Heart right ventricle (tissue), 16 donors: Measurements from ENCODE around the gene BNC2. TPM values are rescaled to one million over a fixed set of nuclear protein-coding genes. Genes with fewer than 3 reads are reported as not detected.
A peak's percentile ranks its signal among the peaks of the same experiment; 100 is the strongest.

Experiments
- ATAC-seq, 8 donors: fragments of 200-7000 bp; cut with Tn5 transposase; one replicate each; pipeline ENCODE4 v1.9.1; 2020; ENCODE audit warnings: mild to moderate bottlenecking in 8 of 8, moderate library complexity in 8 of 8, moderate number of reproducible peaks in 1 of 8
- DNase-seq, 2 donors: peaks; one replicate each; pipeline ENCODE4 v3.0.0-alpha.2; 2020
- H3K27ac ChIP-seq, 10 donors: fragments of 200-600 bp; sonication (generic) in 2 of 10; one replicate each; pipeline versions ENCODE4 v1.5.0 to v1.8.0; 2020 to 2022; ENCODE audit warnings: mild to moderate bottlenecking in 3 of 10
- H3K27me3 ChIP-seq, 7 donors: fragments of 200-600 bp; one replicate each; pipeline ENCODE4 v1.8.0; 2021 to 2022; ENCODE audit warnings: mild to moderate bottlenecking in 2 of 7
- H3K36me3 ChIP-seq, 9 donors: fragments of 200-600 bp; sonication (generic) in 1 of 9; one replicate each; pipeline versions ENCODE4 v1.5.0 to v1.8.0; 2020 to 2022; ENCODE audit warnings: mild to moderate bottlenecking in 2 of 9
- H3K4me1 ChIP-seq, 9 donors: fragments of 200-600 bp; sonication (generic) in 1 of 9; one replicate each; pipeline versions ENCODE4 v1.5.0 to v1.8.0; 2020 to 2022; ENCODE audit warnings: mild to moderate bottlenecking in 4 of 9
- H3K4me3 ChIP-seq, 10 donors: fragments of 200-600 bp; sonication (generic) in 2 of 10; one replicate each; pipeline versions ENCODE4 v1.5.0 to v1.8.0; 2020 to 2022; ENCODE audit warnings: mild to moderate bottlenecking in 7 of 10, moderate library complexity in 2 of 10
- H3K9me3 ChIP-seq, 11 donors: fragments of 200-600 bp in 10 of 11; sonication (generic) in 2 of 11; one replicate each; pipeline versions ENCODE4 v1.5.0 to v1.8.0; 2013 to 2022; ENCODE audit warnings: mild to moderate bottlenecking in 2 of 11, control low read depth in 1 of 11, moderate library complexity in 1 of 11
- WGBS, 2 donors: extraction: QIAGEN DNeasy Blood & Tissue Kit; methylation state at CpG; one replicate each; pipeline ENCODE4 v1.1.7; 2013; ENCODE audit warnings: inconsistent platforms in 1 of 2; 5-methylcytosine and 5-hydroxymethylcytosine counted together
- intact Hi-C, 10 donors: fragments of 100-400 bp; cut with DNase I; formaldehyde crosslinking; loops; one replicate each; pipeline versions ENCODE4 v1.11.1 to v1.14.2; 2022
- polyA plus RNA-seq, 2 donors: library from polyadenylated mRNA; stranded (reverse); fragments of 200-250 nt; gene quantifications; one replicate each; pipeline ENCODE4 v1.2.3, GENCODE V29; 2013
- total RNA-seq, 10 donors: library from RNA; stranded (reverse); fragmentation: NEBNext Ultra II Directional in 3 of 10; extraction: Animal tissue kit (Norgen Biotek cat#: 25700) in 3 of 10; gene quantifications; one replicate each; pipeline versions ENCODE4 v1.2.1 to v1.2.4, GENCODE V29; 2021 to 2023
- TF ChIP-seq, protein P1 (sequence below), 9 donors: fragments of 200-600 bp; sonication (generic) in 2 of 9; IDR thresholded peaks; one replicate each; pipeline versions ENCODE4 v1.5.0 to v1.8.0; 2021 to 2022; ENCODE audit warnings: antibody characterized with exemption in 9 of 9, mild to moderate bottlenecking in 5 of 9, moderate library complexity in 1 of 9
- donor health status: Arrhythmogenic right ventricular cardiomyopathy.
- donor health status: ischemic (EF 13 %, LVEDD 7.1; RV severe dilation, severe dysfunction).
- donor health status: healthy with polysubstance abuse.
- donor health status: DM: no; HTN: yes; CAD: no.
- donor health status: DM: no; HTN: no; CAD: no.
- donor health status: ischemic (EF 25% LVEDD 6.9; RV normal size, moderate dysfunction).
- donor health status: ischemic (EF 25% LVEDD 5.7; RV mildly dilated, moderate dysfunction).
- donor health status: healthy.
- donor health status: DM: yes; HTN: yes; CAD: no.
- donor health status: Ischemic cardiomyopathy.
- donor health status: ischemic (EF 35%, LVEDD 5.7; RV mildly dilated, moderate dysfunction).
- donor health status: nonischemic (EF 11% LVEDD 7.7; RV severe dilation, severe dysfunction).
- donor health status: DM: yes; HTN: yes; CAD: no.
- donor health status: PGD.
- donor health status: ischemic (EF 29% LVEDD 5.4; RV normal size, mild dysfunction).
- donor health status: nonischemic (EF 23%, LVEDD 6.1; RV moderate dilation, normal function).

Gene BNC2
- total and polyA plus RNA-seq, 12 donors, result 0.49 to 7.3 (median 3.2) TPM

DNA sequence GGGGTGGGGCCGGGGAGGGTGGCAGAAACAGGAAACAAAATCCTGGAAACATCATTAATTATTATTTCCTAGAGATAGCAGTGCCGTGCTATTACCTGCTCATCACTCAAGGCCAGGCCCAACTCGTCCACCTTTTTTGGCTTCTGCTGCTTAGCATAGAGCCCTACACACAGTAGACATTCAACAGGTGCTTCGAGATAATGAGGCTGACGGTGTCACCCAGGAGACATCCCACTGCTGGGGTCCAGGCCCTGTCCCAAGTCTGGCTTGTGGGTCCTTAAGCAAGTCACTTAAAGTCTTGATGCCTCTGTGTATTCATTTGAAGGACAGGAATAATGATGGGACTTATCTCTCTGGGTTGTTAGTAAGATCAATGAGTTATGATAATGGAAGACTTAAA is 506.6 kb downstream of the BNC2 start:
- no peaks in the 10 kb centered on the region for H3K9me3 ChIP-seq
- no peak overlapping the region for H3K4me3 ChIP-seq
- H3K27me3 ChIP-seq, result peaks cover 0 to 5% (median 0%) of the 10 kb centered on the region in 7 donors
- intact Hi-C loops, result loop anchor here in 1 of 10 donors (5.0 kb wide), 1 partner anchor 338 kb away; no protein-coding TSS in a partner anchor
- H3K36me3 ChIP-seq, result no peaks in the 10 kb centered on the region
- DNase-seq (no peak), ATAC-seq (peak in 1 of 8 donors; percentile 15)
- WGBS, 2 donors, result 57 to 70% methylated on average over 5 of the region's 5 CpGs
- TF ChIP-seq, protein P1, sequence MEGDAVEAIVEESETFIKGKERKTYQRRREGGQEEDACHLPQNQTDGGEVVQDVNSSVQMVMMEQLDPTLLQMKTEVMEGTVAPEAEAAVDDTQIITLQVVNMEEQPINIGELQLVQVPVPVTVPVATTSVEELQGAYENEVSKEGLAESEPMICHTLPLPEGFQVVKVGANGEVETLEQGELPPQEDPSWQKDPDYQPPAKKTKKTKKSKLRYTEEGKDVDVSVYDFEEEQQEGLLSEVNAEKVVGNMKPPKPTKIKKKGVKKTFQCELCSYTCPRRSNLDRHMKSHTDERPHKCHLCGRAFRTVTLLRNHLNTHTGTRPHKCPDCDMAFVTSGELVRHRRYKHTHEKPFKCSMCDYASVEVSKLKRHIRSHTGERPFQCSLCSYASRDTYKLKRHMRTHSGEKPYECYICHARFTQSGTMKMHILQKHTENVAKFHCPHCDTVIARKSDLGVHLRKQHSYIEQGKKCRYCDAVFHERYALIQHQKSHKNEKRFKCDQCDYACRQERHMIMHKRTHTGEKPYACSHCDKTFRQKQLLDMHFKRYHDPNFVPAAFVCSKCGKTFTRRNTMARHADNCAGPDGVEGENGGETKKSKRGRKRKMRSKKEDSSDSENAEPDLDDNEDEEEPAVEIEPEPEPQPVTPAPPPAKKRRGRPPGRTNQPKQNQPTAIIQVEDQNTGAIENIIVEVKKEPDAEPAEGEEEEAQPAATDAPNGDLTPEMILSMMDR (IDR thresholded peaks at IDR 0.05), result no peak
- H3K27ac ChIP-seq, result peak overlapping the region in 9 of 10 donors; percentile 3 to 84 (median 51)
- peaks cover 0 to 27% (median 4%) of the 10 kb centered on the region in 9 donors for H3K4me1 ChIP-seq

DNA sequence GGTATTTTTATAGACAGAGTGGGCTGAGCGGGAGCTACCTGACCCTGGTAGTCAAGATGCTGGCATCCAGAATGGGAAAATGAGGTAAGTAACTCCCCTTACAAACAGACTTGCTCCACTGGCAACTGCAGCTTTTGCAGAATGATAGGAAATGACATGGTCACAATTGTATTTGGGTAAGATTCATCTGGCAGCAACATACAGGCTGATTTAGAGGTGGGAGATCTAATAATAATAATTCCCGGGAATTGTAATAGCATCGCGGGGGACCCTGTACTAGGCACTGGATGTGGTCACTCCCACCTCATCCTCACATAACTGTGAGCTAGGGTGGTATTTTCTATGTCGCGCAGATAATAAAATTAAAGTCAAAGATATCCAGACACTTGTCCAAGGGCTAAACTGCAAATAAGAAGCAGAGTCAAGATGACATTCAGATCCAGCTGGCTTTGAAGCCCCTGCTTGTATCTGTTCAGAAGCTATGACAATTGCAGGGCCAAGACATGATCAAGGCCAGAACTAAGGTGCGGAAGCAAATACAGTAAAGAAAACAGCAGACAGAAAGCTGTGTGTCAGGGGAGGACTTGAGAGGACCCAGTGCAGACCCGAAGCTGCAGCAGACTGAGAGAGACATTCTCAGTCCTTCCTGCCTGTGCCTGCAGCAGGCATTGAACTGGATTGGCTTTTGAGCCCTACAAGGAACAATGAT is 507.2 kb downstream of the BNC2 start:
- DNase-seq (no peak), ATAC-seq (peak in 6 of 8 donors; percentile 28 to 51 (median 50))
- Histone ChIP-seq H3K4me3 (no peak overlapping the region), H3K27me3 (peaks cover 0 to 3% (median 0%) of the 10 kb centered on the region in 7 donors), H3K9me3 (no peaks in the 10 kb centered on the region), H3K27ac (peak overlapping the region in 5 of 10 donors; percentile 41 to 84 (median 61)), H3K36me3 (no peaks in the 10 kb centered on the region), H3K4me1 (peaks cover 0 to 27% (median 4%) of the 10 kb centered on the region in 9 donors)
- intact Hi-C loops, result loop anchor here in 1 of 10 donors (5.0 kb wide), 1 partner anchor 339 kb away; no protein-coding TSS in a partner anchor
- WGBS, 2 donors, result 66 to 69% methylated on average over 8 of the region's 8 CpGs
- TF ChIP-seq, protein P1 (IDR thresholded peaks at IDR 0.05), result no peak

GRCh38 chr9:16361939-16362338 is 508.5 kb downstream of the BNC2 start:
- DNase-seq (no peak), ATAC-seq (no peak)
- no peak overlapping the region for H3K4me3 ChIP-seq
- H3K36me3 ChIP-seq, result no peaks in the 10 kb centered on the region
- H3K9me3 ChIP-seq, result no peaks in the 10 kb centered on the region
- H3K27me3 ChIP-seq, result no peaks in the 10 kb centered on the region
- intact Hi-C loops, result loop anchor here in 1 of 10 donors (5.0 kb wide), 1 partner anchor 340 kb away; no protein-coding TSS in a partner anchor
- no peak overlapping the region for H3K27ac ChIP-seq
- TF ChIP-seq, protein P1 (IDR thresholded peaks at IDR 0.05), result no peak
- peaks cover 0 to 33% (median 4%) of the 10 kb centered on the region in 9 donors for H3K4me1 ChIP-seq

DNA sequence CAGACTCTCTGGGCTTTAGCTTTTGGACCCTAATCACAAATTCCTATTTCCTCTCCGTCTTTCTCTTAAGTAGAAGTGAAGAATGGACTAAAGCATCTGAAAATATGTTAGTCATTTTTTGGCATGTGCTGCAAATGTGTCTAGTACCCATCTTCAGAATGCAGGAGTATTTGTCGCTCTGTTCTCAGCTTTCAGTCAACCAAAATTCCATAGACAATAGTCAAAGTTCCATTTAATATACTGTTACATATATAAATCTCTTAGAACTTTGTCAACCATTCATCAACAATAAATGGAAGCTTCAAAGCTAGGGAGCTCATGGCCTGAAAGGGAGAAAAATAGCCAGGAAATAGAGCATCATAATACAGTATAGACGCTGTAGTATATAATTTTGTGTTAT is 509.4 kb downstream of the BNC2 start:
- Histone ChIP-seq H3K4me1 (peaks cover 0 to 33% (median 4%) of the 10 kb centered on the region in 9 donors), H3K27me3 (no peaks in the 10 kb centered on the region), H3K4me3 (no peak overlapping the region), H3K36me3 (no peaks in the 10 kb centered on the region), H3K9me3 (no peaks in the 10 kb centered on the region), H3K27ac (no peak overlapping the region)
- no peak for DNase-seq
- ATAC-seq, result no peak
- 64 to 75% methylated on average over 3 of the region's 3 CpGs for WGBS, 2 donors
- TF ChIP-seq, protein P1 (IDR thresholded peaks at IDR 0.05), result no peak
- intact Hi-C loops, result loop anchor here in 1 of 10 donors (5.0 kb wide), 1 partner anchor 341 kb away; no protein-coding TSS in a partner anchor
